Urinary bladder (tissue), 4 donors: ENCODE results near the gene NAPSA. TPM values are rescaled to one million over a fixed set of nuclear protein-coding genes. Genes with fewer than 3 reads are reported as not detected.
"Not testable (repeated sequence)": the region's sequence is repeated elsewhere in the genome, so short reads cannot be mapped to it uniquely, and the experiment has no call there.

Experiments used
- DNase-seq: peaks from one replicate; pipeline ENCODE4 v3.0.0-alpha.2; 2015; ENCODE audit errors: extremely low spot score
- H3K27ac ChIP-seq: one replicate; pipeline ENCODE4 v1.5.1; 2013; ENCODE audit warnings: low read depth, mild to moderate bottlenecking, moderate library complexity
- H3K36me3 ChIP-seq: one replicate; pipeline ENCODE4 v1.6.1; 2013; ENCODE audit warnings: mild to moderate bottlenecking, moderate library complexity; ENCODE audit not compliant: insufficient read depth
- H3K4me1 ChIP-seq: one replicate; pipeline ENCODE4 v1.6.1; 2013; ENCODE audit warnings: mild to moderate bottlenecking, moderate library complexity; ENCODE audit not compliant: insufficient read depth
- H3K4me3 ChIP-seq: one replicate; pipeline ENCODE4 v1.5.1; 2013; ENCODE audit warnings: low read depth, low read length
- WGBS: extraction: QIAGEN DNeasy Blood & Tissue Kit; methylation state at CpG from one replicate; pipeline ENCODE4 v1.1.7; 2013; 5-methylcytosine and 5-hydroxymethylcytosine counted together
- polyA plus RNA-seq: library from polyadenylated mRNA; stranded (reverse); fragments of 200-250 nt; gene quantifications from one replicate; pipeline ENCODE4 v1.2.3, GENCODE V29; 2013
- total RNA-seq: library from RNA; depleted of rRNA; stranded (reverse); fragments of >200 nt; gene quantifications from one replicate; pipeline ENCODE4 v1.2.3, GENCODE V29; 2014
- donor health status: healthy with polysubstance abuse.
- donor health status: healthy.

Gene NAPSA
- total and polyA plus RNA-seq, 2 donors, result 0.58 to 0.77 TPM

GRCh38 chr19:50358483-50359327, 6.7 kb downstream of the NAPSA start:
- WGBS, result 36% methylated on average over 54 of the region's 54 CpGs
- Histone ChIP-seq H3K4me1 (no peaks in the 10 kb centered on the region), H3K4me3 (no peak overlapping the region), H3K36me3 (no peaks in the 10 kb centered on the region), H3K27ac (no peak overlapping the region)
- DNase-seq, result no peak

- no peaks in the 10 kb centered on the region for H3K36me3 ChIP-seq
- peak overlapping the region; percentile 10 for H3K4me3 ChIP-seq
- WGBS, result 15% methylated on average over 54 of the region's 54 CpGs
- DNase-seq, result no peak
- H3K27ac ChIP-seq, result no peak overlapping the region
- H3K4me1 ChIP-seq, result no peaks in the 10 kb centered on the region
Observed at GRCh38 chr19:50357178-50358100, 8.0 kb downstream of the NAPSA start.

DNA sequence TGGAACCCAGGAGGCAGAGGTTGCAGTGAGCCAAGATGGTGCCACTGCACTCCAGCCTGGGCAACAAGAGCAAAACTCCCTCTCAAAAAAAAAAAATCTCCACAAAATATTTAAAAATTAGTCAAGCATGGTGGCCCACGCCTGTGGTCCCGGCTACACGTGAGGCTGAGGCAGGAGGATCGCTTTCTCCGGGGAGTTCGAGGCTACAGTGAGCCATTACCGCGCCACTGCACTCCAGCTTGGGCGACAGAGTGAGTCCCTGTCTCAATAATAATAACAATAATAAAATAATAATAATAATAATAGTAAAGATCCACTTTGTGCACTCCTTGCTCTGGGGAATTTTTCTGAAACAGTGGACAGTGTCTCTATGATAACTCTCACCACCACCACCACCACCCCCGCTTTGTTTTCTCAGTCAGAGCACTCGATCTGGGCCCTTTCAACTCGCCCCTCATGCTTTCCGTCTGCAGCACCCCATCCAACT, 8.7 kb downstream of the NAPSA start:
- Histone ChIP-seq H3K36me3 (no peaks in the 10 kb centered on the region), H3K4me1 (no peaks in the 10 kb centered on the region), H3K27ac (no peak overlapping the region), H3K4me3 (no peak overlapping the region)
- 36% methylated on average over 13 of the region's 13 CpGs for WGBS
- DNase-seq, result no peak

DNA sequence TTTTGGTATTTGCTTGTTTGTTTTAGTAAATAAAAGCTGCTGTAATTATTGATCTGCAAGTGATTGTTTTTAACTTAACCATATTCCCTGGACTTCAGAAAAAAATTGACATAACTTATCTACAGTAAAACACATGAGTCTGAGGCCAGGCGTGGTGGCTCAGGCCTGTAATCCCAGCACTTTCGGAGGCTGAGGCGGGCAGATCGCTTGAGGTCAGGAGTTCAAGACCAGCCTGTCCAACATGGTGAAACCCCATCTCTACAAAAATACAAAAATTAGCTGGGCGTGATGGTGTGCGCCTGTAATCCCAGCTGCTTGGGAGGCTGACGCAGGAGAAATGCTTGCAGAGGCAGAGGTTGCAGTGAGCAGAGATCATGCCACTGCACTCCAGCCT, 12.0 kb downstream of the NAPSA start:
- DNase-seq, H3K36me3 ChIP-seq, H3K27ac ChIP-seq, H3K4me3 ChIP-seq, H3K4me1 ChIP-seq: not testable (repeated sequence)
- 80% methylated on average over 7 of the region's 7 CpGs for WGBS

DNA sequence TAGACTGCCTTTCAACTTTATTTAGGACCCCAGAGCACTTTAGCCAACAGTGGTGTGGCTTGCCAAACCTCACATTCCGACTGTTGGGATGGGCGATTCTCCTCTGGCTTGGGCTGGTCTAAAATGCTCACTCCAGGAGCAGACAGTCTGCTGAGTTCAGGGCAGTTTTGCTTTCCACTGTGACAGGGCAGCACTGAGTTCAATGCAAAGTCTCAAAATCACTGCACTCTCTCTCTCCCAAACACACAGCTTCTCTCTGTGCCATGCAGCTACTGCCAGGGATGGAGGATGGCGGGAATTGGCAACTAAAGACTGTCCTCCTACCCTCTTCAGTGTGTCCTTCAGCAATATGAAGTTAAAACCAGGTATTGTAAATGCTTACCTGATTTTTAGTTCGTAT, 13.2 kb downstream of the NAPSA start:
- H3K36me3 ChIP-seq, result no peaks in the 10 kb centered on the region
- whole genome bisulfite sequencing, result 34% methylated on average over 4 of the region's 4 CpGs
- no peak overlapping the region for H3K4me3 ChIP-seq
- H3K27ac ChIP-seq, result no peak overlapping the region
- H3K4me1 ChIP-seq, result no peaks in the 10 kb centered on the region
- DNase-seq, result no peak

DNA sequence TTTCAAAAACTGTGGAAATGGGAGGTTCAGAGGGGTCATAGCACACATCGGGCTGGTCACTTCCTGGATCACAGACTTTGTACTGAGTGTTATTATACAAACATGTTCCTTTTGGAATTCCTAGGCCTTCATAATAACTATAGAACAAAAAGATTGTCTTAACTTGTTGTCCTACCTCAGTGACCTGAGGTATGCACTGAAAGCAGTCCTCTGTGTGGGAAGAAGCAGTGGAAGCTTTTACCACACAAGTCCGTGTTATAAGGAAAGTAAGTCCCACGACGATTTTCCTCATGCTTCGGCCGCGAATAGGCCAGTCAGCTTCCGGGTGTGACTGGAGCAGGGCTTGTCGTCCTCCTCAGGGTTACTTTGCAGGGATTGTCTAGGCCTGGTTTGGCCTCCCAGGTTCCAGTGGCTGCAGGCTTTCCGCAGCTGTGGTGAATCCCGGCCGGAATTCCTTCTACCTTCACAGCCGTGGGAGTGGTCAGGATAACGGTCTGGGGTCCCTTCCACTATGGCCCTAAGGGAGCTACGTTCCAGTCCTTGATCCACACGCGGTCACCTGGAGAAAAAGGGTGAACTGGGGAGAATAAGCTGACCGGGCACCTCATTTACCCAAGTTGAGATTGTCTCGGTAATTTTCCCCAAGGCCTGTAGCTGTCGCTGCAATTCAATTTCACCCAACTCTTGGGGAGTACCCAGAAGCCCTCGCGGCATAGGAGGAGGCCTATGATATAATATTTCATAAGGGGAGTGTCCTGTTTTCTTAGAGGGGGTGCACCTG, 16.0 kb downstream of the NAPSA start:
- WGBS, result 64% methylated on average over 22 of the region's 22 CpGs
- Histone ChIP-seq H3K27ac (no peak overlapping the region), H3K4me1 (no peaks in the 10 kb centered on the region), H3K4me3 (no peak overlapping the region), H3K36me3 (no peaks in the 10 kb centered on the region)
- DNase-seq, result no peak

- not testable (repeated sequence) for H3K4me1 ChIP-seq, H3K27ac ChIP-seq, DNase-seq, H3K4me3 ChIP-seq, H3K36me3 ChIP-seq
- WGBS, result 65% methylated on average over 8 of the region's 8 CpGs
Observed at GRCh38 chr19:50347089-50347581, 18.3 kb downstream of the NAPSA start.

- Histone ChIP-seq H3K4me1 (no peaks in the 10 kb centered on the region), H3K27ac (no peak overlapping the region), H3K4me3 (no peak overlapping the region), H3K36me3 (no peaks in the 10 kb centered on the region)
- no peak for DNase-seq
- WGBS, result 76% methylated on average over 8 of the region's 8 CpGs
Observed at GRCh38 chr19:50344661-50345318, 20.6 kb downstream of the NAPSA start.

- H3K4me1 ChIP-seq, result no peaks in the 10 kb centered on the region
- H3K36me3 ChIP-seq, result no peaks in the 10 kb centered on the region
- 88% methylated on average over 3 of the region's 3 CpGs for WGBS
- DNase-seq, result no peak
- H3K4me3 ChIP-seq, result no peak overlapping the region
- no peak overlapping the region for H3K27ac ChIP-seq
Observed at GRCh38 chr19:50341091-50341564, 24.3 kb downstream of the NAPSA start.

GRCh38 chr19:50340331-50340730, 25.1 kb downstream of the NAPSA start:
- H3K4me3 ChIP-seq, result no peak overlapping the region
- no peak for DNase-seq
- H3K27ac ChIP-seq, result no peak overlapping the region
- no peaks in the 10 kb centered on the region for H3K4me1 ChIP-seq
- H3K36me3 ChIP-seq, result no peaks in the 10 kb centered on the region

DNA sequence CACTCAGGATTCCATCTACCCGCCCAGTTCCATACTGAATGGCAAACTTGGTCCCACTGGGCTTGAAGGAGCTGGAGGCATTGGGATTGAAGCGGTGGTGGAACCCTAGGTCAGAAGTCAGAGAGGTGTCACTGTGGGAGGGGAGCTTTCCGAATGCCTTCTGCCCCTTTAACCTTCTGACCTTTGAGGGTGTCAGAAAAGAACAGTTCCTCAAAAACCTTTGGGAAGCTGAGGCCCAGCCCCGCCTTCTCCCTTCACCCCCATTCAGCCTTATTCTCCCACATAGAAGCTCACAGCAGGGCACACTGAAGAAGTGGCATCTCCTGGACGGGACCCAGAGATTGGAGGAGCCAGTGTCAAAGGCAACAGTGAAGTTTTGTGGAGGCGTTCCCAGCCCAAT, 28.4 kb downstream of the NAPSA start:
- WGBS, result 83% methylated on average over 6 of the region's 6 CpGs
- H3K4me3 ChIP-seq, H3K4me1 ChIP-seq, H3K36me3 ChIP-seq, H3K27ac ChIP-seq, DNase-seq: not testable (repeated sequence)

DNA sequence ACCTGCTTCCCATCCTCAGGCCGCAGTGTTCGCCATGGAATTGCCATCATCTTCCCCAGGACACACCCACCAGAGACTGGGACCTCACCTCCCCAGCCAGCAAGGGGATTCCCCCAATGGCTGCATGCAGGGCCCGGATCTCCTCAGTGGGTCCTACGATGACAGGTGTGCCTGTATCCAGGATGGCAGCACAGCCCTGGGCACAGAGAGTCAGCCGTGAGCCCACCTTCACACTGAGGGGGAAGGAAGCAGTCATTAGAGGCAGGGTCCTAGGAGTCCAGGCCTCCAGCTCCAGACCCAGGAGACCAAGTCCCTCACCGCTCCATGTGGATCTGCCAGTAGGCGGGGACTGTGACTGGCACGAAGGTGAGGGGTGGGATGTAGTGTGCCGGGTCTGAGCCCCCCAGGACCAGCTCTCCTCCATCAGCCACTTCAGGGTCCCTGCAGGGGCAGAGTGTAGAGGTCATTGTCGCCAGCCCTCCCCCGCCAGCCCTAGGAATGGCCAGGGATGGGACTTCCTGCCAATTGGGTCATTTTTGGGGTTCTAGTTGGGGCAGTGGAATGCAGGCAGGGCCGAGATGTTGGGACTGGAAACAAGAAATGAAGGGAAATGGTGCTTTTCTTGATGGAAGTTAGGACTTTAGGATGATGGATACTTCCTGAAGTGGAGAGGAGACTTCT, 30.6 kb downstream of the NAPSA start:
- Histone ChIP-seq H3K36me3 (no peaks in the 10 kb centered on the region), H3K4me3 (no peak overlapping the region), H3K27ac (no peak overlapping the region), H3K4me1 (no peaks in the 10 kb centered on the region)
- no peak for DNase-seq
- WGBS, result 94% methylated on average over 12 of the region's 12 CpGs
